HepG2 (cell line): ENCODE data around the gene ACSM6.

Source experiments
- CBX2 ChIP-seq, 2 experiments: fragments of 200-600 bp in 1 of 2; sonication (generic); formaldehyde crosslinking in 1 of 2; IDR thresholded peaks; 2 replicates each; pipeline versions ENCODE4 v1.7.0 to v1.8.1; 2018 to 2022; ENCODE audit warnings: low read depth in 2 of 2, low read length in 1 of 2, mild to moderate bottlenecking in 1 of 2, missing genetic modification reagents in 1 of 2
- CREB1 ChIP-seq, 2 experiments: fragments of 450-650 bp in 1 of 2; IDR thresholded peaks; 2 replicates each; pipeline ENCODE4 v1.6.1; 2016 to 2017; ENCODE audit warnings: control low read depth in 1 of 2, mild to moderate bottlenecking in 1 of 2, missing compliant biosample characterization in 1 of 2, missing genetic modification characterization in 1 of 2
- CTCF ChIP-seq: sonication (generic); formaldehyde crosslinking; IDR thresholded peaks from 2 replicates; pipeline ENCODE4 v1.5.0; 2020; ENCODE audit warnings: mild to moderate bottlenecking, missing genetic modification reagents, moderate library complexity
- FOXK2 ChIP-seq: fragments of 450-650 bp; IDR thresholded peaks from 2 replicates; pipeline ENCODE4 v1.6.1; 2016
- MYC ChIP-seq: sonication (generic); formaldehyde crosslinking; IDR thresholded peaks from 2 replicates; pipeline ENCODE4 v1.9.0; 2021; ENCODE audit warnings: missing genetic modification reagents, borderline replicate concordance
- TF ChIP-seq, protein P1 (sequence below): IDR thresholded peaks from 2 replicates; pipeline ENCODE4 v1.6.1; 2016; ENCODE audit warnings: low read depth, borderline replicate concordance

DNA sequence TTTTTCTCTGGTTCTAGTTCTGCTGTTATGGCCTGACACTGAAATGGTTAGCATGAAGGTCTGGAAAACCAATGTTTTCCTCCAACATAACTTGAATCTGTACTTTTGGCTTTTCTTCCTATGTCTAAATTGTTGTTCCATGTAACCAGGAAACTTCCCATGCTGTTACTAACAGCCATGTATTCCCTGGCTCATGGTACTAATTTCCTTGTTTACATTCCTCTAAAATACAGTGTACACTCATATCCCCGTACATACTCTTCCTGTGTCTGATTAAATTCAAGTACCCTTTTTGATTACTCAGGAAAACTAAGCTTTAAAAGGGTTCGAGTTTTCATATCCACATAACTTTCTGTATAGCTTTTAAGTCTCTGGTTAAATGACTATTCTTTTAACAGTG is 12.3 kb upstream of the ACSM6 start:
- TF ChIP-seq CREB1 (IDR thresholded peaks at IDR 0.05): no peak
- TF ChIP-seq CREB1 (CRISPR knock-in tag; IDR thresholded peaks at IDR 0.05): no peak
- TF ChIP-seq, protein P1, sequence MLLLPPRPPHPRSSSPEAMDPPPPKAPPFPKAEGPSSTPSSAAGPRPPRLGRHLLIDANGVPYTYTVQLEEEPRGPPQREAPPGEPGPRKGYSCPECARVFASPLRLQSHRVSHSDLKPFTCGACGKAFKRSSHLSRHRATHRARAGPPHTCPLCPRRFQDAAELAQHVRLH (CRISPR knock-in tag): no peak
- no peak for TF ChIP-seq MYC (CRISPR knock-in tag)
- TF ChIP-seq CTCF (CRISPR knock-in tag): no peak
- TF ChIP-seq FOXK2: no peak
- TF ChIP-seq CBX2 (IDR thresholded peaks at IDR 0.05; ENCODE audit: low read depth, low read length): no peak
- no peak for TF ChIP-seq CBX2 (CRISPR knock-in tag; IDR thresholded peaks at IDR 0.05; ENCODE audit: low read depth)
